ENCODE data around the gene RAB1B.

RAB1B gene

GRCh38 chr11:66266378-66267038 lies 1.9 kb upstream of the RAB1B start:
- TF ChIP-seq PPARA (CRISPR knock-in tag; IDR thresholded peaks at IDR 0.05; ENCODE audit: borderline replicate concordance) (no peak), CREB5 (CRISPR knock-in tag; IDR thresholded peaks at IDR 0.05; ENCODE audit: low read depth) (no peak), ZFP30 (CRISPR knock-in tag; IDR thresholded peaks at IDR 0.05) (no peak), TOX (CRISPR knock-in tag; IDR thresholded peaks at IDR 0.05; ENCODE audit: borderline replicate concordance) (no peak), ARNTL (CRISPR knock-in tag; IDR thresholded peaks at IDR 0.05; ENCODE audit: borderline replicate concordance, low read depth) (no peak), BACH2 (CRISPR knock-in tag; IDR thresholded peaks at IDR 0.05; ENCODE audit: borderline replicate concordance) (no peak), CSDC2 (CRISPR knock-in tag; IDR thresholded peaks at IDR 0.05) (no peak), GLIS3 (CRISPR knock-in tag; IDR thresholded peaks at IDR 0.05) (no peak), ZC3H10 (CRISPR knock-in tag; IDR thresholded peaks at IDR 0.05) (no peak), OSR1 (CRISPR knock-in tag; IDR thresholded peaks at IDR 0.05) (no peak), TCF4 (CRISPR knock-in tag; IDR thresholded peaks at IDR 0.05; ENCODE audit: borderline replicate concordance) (no peak), PATZ1 (CRISPR knock-in tag; IDR thresholded peaks at IDR 0.05; ENCODE audit: borderline replicate concordance) (no peak), CSRNP3 (CRISPR knock-in tag; IDR thresholded peaks at IDR 0.05) (no peak), ISL1 (CRISPR knock-in tag; IDR thresholded peaks at IDR 0.05) (no peak), ZFP3 (CRISPR knock-in tag; IDR thresholded peaks at IDR 0.05) (no peak), ZNF565 (CRISPR knock-in tag; conservative IDR thresholded peaks at IDR 0.05; ENCODE audit: low read depth) (no peak)
- TF ChIP-seq, protein P1, sequence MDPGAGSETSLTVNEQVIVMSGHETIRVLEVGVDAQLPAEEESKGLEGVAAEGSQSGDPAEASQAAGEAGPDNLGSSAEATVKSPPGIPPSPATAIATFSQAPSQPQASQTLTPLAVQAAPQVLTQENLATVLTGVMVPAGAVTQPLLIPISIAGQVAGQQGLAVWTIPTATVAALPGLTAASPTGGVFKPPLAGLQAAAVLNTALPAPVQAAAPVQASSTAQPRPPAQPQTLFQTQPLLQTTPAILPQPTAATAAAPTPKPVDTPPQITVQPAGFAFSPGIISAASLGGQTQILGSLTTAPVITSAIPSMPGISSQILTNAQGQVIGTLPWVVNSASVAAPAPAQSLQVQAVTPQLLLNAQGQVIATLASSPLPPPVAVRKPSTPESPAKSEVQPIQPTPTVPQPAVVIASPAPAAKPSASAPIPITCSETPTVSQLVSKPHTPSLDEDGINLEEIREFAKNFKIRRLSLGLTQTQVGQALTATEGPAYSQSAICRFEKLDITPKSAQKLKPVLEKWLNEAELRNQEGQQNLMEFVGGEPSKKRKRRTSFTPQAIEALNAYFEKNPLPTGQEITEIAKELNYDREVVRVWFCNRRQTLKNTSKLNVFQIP (CRISPR knock-in tag; IDR thresholded peaks at IDR 0.05; ENCODE audit: borderline replicate concordance, low read depth): no peak
- no peak for ATAC-seq

GRCh38 chr11:66267039-66267378 lies 1.4 kb upstream of the RAB1B start:
- TF ChIP-seq OSR1 (CRISPR knock-in tag; IDR thresholded peaks at IDR 0.05) (no peak), TCF4 (CRISPR knock-in tag; IDR thresholded peaks at IDR 0.05; ENCODE audit: borderline replicate concordance) (no peak), ZFP3 (CRISPR knock-in tag; IDR thresholded peaks at IDR 0.05) (no peak)
- peak; percentile 26 for ATAC-seq

- no peak for TF ChIP-seq ESRRG (CRISPR knock-in tag; IDR thresholded peaks at IDR 0.05)
- TF ChIP-seq, protein P2, sequence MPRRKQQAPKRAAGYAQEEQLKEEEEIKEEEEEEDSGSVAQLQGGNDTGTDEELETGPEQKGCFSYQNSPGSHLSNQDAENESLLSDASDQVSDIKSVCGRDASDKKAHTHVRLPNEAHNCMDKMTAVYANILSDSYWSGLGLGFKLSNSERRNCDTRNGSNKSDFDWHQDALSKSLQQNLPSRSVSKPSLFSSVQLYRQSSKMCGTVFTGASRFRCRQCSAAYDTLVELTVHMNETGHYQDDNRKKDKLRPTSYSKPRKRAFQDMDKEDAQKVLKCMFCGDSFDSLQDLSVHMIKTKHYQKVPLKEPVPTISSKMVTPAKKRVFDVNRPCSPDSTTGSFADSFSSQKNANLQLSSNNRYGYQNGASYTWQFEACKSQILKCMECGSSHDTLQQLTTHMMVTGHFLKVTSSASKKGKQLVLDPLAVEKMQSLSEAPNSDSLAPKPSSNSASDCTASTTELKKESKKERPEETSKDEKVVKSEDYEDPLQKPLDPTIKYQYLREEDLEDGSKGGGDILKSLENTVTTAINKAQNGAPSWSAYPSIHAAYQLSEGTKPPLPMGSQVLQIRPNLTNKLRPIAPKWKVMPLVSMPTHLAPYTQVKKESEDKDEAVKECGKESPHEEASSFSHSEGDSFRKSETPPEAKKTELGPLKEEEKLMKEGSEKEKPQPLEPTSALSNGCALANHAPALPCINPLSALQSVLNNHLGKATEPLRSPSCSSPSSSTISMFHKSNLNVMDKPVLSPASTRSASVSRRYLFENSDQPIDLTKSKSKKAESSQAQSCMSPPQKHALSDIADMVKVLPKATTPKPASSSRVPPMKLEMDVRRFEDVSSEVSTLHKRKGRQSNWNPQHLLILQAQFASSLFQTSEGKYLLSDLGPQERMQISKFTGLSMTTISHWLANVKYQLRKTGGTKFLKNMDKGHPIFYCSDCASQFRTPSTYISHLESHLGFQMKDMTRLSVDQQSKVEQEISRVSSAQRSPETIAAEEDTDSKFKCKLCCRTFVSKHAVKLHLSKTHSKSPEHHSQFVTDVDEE (CRISPR knock-in tag; IDR thresholded peaks at IDR 0.05): no peak
- no peak for TF ChIP-seq CSRNP3 (CRISPR knock-in tag; IDR thresholded peaks at IDR 0.05)
- no peak for TF ChIP-seq ISL1 (CRISPR knock-in tag; IDR thresholded peaks at IDR 0.05)
- ATAC-seq: peak; percentile 80
These were observed 828 bp upstream of the RAB1B start for GRCh38 chr11:66267379-66268243.

Data from SK-N-SH treated with all-trans-retinoic acid at 6 μM for 48 hours (cell line).